ENCODE data around the gene REEP2.

- TF ChIP-seq USF2 (IDR thresholded peaks at IDR 0.05) (no peak), HMGXB4 (CRISPR knock-in tag; IDR thresholded peaks at IDR 0.05; ENCODE audit: borderline replicate concordance) (no peak), EP300 (IDR thresholded peaks at IDR 0.05) (no peak), ZSCAN20 (CRISPR knock-in tag; IDR thresholded peaks at IDR 0.05) (no peak), KDM1A (IDR thresholded peaks at IDR 0.05; ENCODE audit: low read depth) (no peak), RCOR1 (IDR thresholded peaks at IDR 0.05; ENCODE audit: low read depth, low read length) (no peak), JUNB (IDR thresholded peaks at IDR 0.05) (no peak), SMC3 (IDR thresholded peaks at IDR 0.05) (no peak), POLR2A (IDR thresholded peaks at IDR 0.05; ENCODE audit: low read length) (no peak)
- TF ChIP-seq, protein P1, sequence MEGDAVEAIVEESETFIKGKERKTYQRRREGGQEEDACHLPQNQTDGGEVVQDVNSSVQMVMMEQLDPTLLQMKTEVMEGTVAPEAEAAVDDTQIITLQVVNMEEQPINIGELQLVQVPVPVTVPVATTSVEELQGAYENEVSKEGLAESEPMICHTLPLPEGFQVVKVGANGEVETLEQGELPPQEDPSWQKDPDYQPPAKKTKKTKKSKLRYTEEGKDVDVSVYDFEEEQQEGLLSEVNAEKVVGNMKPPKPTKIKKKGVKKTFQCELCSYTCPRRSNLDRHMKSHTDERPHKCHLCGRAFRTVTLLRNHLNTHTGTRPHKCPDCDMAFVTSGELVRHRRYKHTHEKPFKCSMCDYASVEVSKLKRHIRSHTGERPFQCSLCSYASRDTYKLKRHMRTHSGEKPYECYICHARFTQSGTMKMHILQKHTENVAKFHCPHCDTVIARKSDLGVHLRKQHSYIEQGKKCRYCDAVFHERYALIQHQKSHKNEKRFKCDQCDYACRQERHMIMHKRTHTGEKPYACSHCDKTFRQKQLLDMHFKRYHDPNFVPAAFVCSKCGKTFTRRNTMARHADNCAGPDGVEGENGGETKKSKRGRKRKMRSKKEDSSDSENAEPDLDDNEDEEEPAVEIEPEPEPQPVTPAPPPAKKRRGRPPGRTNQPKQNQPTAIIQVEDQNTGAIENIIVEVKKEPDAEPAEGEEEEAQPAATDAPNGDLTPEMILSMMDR (IDR thresholded peaks at IDR 0.05): no peak
- TF ChIP-seq, protein P2, sequence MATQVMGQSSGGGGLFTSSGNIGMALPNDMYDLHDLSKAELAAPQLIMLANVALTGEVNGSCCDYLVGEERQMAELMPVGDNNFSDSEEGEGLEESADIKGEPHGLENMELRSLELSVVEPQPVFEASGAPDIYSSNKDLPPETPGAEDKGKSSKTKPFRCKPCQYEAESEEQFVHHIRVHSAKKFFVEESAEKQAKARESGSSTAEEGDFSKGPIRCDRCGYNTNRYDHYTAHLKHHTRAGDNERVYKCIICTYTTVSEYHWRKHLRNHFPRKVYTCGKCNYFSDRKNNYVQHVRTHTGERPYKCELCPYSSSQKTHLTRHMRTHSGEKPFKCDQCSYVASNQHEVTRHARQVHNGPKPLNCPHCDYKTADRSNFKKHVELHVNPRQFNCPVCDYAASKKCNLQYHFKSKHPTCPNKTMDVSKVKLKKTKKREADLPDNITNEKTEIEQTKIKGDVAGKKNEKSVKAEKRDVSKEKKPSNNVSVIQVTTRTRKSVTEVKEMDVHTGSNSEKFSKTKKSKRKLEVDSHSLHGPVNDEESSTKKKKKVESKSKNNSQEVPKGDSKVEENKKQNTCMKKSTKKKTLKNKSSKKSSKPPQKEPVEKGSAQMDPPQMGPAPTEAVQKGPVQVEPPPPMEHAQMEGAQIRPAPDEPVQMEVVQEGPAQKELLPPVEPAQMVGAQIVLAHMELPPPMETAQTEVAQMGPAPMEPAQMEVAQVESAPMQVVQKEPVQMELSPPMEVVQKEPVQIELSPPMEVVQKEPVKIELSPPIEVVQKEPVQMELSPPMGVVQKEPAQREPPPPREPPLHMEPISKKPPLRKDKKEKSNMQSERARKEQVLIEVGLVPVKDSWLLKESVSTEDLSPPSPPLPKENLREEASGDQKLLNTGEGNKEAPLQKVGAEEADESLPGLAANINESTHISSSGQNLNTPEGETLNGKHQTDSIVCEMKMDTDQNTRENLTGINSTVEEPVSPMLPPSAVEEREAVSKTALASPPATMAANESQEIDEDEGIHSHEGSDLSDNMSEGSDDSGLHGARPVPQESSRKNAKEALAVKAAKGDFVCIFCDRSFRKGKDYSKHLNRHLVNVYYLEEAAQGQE (IDR thresholded peaks at IDR 0.05): no peak
These were observed 20.4 kb upstream of the REEP2 start for GRCh38 chr5:138418444-138418843.
